Vagina (tissue), 2 donors: ENCODE measurements around the gene MAG.

Source experiments
- POLR2A ChIP-seq, 2 donors: fragments of 450-650 bp; IDR thresholded peaks; one replicate each; pipeline ENCODE4 v1.6.1; 2017; ENCODE audit warnings: antibody characterized with exemption in 2 of 2, mild to moderate bottlenecking in 2 of 2, moderate library complexity in 2 of 2
- POLR2AphosphoS5 ChIP-seq, 2 donors: sonication (generic); formaldehyde crosslinking; IDR thresholded peaks; one replicate each; pipeline ENCODE4 v1.9.0; 2017; ENCODE audit warnings: antibody characterized with exemption in 2 of 2, mild to moderate bottlenecking in 2 of 2, low read depth in 1 of 2; ENCODE audit not compliant: insufficient read depth in 1 of 2
- TF ChIP-seq, protein P1 (sequence below), 3 experiments: fragments of 450-650 bp in 2 of 3; fragments of 200-600 bp in 1 of 3; sonication (generic) in 1 of 3; IDR thresholded peaks; one replicate each; pipeline ENCODE4 v1.5.1; 2017 to 2019; ENCODE audit warnings: antibody characterized with exemption in 3 of 3, mild to moderate bottlenecking in 2 of 3, moderate library complexity in 2 of 3

DNA sequence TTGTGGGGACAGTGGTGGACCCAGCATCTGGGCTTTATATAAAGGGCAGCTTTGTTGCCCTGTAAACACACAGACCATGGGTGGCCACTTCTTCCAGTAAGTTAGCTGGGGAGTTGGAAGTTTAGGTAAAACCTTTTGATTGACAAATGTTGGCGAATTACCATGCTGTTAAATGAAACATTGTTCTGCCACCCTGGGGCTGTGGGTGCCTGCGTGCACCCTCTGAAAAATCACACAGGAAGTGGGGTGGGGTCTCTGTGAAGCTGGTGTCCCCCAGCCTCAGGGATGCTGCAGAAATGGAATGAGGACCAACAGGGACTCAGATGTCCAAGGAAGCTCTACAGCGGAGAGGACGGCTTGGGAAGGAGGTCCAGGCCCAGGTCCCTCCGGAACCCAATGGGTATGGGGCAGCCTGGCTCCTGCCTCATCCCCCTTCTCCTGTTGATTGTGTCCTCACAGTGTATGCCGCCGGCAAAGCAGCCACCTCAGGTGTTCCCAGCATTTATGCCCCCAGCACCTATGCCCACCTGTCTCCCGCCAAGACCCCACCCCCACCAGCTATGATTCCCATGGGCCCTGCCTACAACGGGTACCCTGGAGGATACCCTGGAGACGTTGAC, 26.0 kb upstream of the MAG start:
- no peak for TF ChIP-seq POLR2A (IDR thresholded peaks at IDR 0.05)
- no peak for TF ChIP-seq POLR2AphosphoS5 (IDR thresholded peaks at IDR 0.05; ENCODE audit: insufficient read depth in 1 of 2, low read depth in 1 of 2)
- TF ChIP-seq, protein P1, sequence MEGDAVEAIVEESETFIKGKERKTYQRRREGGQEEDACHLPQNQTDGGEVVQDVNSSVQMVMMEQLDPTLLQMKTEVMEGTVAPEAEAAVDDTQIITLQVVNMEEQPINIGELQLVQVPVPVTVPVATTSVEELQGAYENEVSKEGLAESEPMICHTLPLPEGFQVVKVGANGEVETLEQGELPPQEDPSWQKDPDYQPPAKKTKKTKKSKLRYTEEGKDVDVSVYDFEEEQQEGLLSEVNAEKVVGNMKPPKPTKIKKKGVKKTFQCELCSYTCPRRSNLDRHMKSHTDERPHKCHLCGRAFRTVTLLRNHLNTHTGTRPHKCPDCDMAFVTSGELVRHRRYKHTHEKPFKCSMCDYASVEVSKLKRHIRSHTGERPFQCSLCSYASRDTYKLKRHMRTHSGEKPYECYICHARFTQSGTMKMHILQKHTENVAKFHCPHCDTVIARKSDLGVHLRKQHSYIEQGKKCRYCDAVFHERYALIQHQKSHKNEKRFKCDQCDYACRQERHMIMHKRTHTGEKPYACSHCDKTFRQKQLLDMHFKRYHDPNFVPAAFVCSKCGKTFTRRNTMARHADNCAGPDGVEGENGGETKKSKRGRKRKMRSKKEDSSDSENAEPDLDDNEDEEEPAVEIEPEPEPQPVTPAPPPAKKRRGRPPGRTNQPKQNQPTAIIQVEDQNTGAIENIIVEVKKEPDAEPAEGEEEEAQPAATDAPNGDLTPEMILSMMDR (IDR thresholded peaks at IDR 0.05): no peak
